Islet of Langerhans (tissue), 1 donor: ENCODE results near the gene MYO5C.
"Not testable (repeated sequence)": the region's sequence is repeated elsewhere in the genome, so short reads cannot be mapped to it uniquely, and the experiment has no call there.

Experiments used
- FAIRE-seq: peaks from one replicate; lab custom pipeline; 2011; peaks lifted over from hg19 to GRCh38; lab: Jason Lieb, UNC

Gene MYO5C

DNA sequence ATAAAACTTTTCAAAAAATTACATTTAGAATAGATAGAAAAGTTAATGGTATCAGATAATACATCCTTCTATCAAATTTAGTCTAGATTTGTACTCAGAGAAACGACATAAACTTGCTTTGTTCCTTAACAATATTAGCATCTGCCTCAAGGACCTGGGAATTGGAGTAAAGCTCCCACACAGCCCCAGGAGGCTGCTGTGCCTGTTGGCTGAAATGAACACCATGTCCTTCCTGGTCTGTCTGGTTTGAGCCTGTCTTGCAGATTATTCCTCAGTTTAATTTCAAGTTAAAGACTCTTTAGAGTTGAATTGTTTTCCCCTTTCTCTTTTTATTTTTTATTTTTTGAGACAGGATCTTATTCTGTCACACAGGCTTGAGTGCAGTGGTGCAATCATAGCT lies 123.8 kb downstream of the MYO5C start:
- no peak for FAIRE-seq

DNA sequence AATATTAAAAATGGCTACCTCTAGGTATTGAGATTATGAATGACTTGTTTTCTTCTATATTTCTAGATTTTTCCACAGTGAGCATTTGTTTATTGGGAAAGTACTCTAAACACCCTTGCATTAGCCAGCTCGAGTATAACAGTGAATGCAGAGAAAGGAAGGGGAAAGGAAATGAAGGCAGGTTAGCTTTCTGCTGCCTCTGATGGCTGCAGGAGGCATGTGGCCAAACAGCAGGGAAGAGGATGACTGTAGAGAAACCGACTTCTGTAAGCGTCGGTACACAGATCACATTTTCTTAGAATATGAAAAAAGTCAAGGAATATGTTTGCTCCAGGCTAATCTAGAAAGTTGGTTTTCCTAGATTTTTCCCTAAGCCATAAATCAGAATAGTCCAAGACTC lies 124.2 kb downstream of the MYO5C start:
- no peak for FAIRE-seq

DNA sequence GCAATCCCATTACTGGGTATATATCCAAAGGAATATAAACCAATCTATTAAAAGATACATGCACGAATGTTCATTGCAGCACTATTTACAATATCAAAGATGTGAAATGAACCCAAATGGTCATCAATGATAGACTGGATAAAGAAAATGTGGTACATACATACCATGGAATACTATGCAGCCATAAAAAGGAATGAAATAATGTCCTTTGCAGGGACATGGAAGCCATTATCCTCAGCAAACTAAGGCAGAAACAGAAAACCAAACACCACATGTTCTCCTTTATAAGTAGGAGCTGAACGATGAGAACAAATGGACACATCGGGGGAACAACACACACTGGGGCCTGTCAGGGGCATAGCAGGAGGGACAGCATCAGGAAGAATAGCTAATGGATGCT lies 125.4 kb downstream of the MYO5C start:
- FAIRE-seq, result not testable (repeated sequence)

DNA sequence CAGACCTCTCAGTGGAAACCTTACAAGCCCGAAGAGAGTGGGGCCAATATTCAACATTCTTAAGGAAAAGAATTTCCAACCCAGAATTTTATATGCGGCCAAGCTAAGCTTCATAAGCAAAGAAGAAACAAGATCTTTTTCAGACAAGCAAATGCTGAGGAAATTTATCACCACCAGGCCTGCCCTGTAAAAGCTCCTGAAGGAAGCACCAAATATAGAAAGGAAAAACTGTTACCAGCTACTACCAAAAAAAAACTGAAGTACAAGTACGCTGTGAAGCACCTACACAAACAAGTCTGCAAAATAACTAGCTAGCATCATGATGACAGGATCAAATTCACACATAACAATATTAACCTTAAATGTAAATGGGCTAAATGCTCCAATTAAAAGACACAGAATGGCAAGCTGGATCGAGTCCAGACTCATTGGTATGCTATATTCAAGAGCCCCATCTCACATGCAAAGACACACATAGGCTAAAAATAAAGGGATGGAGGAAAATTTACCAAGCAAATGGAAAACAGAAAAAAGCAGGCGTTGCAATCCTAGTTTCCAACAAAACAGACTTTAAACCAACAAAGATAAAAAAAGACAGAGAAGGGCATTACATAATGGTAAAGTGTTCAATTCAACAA lies 130.0 kb downstream of the MYO5C start:
- not testable (repeated sequence) for FAIRE-seq

DNA sequence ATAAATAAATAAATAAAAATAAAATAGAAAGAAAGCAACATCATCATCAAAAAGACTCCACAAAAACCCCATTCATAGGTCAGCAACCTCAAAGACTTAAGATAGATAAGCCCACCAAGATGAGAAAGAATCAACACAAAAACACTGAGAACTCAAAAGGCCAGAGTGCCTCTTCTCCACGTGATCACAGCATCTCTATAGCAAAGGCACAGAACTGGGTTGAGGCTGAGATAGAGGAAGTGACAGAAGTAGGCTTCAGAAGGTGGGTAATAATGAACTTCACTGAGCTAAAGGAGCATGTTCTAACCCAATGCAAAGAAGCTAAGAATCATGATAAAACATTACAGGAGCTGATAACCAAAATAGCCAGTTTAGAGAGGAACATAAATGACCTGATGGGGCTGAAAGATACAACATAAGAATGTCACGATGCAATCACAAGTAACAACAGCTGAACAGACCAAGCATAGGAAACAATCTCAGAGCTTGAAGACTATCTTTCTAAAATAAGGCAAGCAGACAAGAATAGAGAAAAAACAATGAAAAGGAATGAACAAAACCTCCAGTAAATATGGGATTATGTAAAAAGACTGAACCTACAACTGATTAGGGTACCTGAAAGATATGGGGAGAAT lies 130.9 kb downstream of the MYO5C start:
- no peak for FAIRE-seq

DNA sequence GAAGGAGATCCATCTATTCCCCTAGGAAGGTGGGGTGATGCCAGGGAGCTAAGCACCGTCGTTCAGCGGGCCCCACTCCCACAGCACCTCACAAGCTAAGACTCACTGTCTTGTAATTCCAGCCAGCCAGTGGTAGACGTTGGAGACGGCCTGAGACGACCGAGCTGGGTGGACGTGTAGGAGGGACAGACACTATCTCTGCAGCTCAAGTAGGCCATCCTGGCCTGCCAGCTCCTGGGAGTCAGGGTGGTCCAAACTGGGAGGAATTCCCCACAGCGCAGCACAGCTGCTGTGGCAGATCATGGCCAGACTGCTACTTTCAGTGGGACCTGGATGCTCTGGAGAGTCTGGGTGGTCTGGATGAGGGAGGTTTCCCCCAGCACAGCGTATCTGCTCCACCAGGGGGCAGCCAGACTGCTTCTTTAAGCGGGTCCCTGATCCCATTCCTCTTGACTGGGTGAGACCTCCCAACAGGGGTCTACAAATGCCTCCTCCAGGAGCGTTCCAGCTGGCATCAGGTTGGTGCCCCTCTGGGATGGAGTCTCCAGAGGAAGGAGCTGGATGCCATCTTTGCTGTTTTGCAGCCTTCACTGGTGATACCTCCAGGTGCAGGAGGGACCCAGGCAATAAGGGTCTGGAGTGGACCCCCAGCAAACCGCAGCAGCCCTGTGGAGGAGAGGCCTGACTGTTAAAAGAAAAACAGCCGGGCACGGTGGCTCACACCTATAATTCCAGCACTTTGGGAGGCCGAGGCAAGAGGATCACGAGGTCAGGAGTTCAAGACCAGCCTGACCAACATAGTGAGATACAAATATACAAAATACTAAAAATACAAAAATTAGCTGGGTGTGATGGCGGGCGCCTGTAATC lies 132.0 kb downstream of the MYO5C start:
- no peak for FAIRE-seq

DNA sequence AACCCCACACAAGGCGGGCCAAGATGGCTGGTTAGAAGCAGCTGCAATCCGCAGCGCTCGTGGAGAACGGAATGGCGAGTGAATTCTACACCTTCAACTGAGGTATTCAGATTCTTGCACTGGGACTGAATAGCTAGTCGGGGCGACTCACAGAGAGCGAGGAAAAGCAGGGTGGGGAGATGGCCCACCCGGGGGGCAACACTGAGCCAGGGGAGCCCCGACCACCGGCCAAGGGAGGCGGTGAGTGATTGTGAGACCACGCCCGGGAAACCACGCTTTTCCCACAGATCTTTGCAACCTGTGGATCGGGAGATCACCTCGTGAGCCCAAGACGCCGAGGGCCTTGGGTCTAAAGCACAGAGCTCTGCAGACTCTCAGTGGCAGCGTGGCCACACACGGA lies 132.7 kb downstream of the MYO5C start:
- no peak for FAIRE-seq

DNA sequence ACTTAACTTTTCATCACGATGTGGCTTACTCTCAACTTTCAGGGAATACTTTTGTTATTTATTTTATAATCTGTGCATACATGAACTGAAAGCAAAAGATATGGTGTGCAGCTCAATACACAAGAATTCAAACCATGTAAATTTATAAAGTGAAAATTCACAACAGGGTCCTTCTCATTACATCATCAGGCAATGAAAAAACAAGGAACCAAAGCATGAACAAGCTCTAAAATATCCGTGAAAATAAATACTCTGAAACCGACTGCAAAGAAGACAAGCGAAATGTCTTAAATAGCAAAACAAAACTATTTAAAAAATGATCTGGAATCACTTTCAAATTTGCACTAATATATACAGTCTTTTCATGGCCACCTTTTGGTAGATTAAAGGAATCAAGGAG lies 133.3 kb downstream of the MYO5C start:
- FAIRE-seq, result no peak

DNA sequence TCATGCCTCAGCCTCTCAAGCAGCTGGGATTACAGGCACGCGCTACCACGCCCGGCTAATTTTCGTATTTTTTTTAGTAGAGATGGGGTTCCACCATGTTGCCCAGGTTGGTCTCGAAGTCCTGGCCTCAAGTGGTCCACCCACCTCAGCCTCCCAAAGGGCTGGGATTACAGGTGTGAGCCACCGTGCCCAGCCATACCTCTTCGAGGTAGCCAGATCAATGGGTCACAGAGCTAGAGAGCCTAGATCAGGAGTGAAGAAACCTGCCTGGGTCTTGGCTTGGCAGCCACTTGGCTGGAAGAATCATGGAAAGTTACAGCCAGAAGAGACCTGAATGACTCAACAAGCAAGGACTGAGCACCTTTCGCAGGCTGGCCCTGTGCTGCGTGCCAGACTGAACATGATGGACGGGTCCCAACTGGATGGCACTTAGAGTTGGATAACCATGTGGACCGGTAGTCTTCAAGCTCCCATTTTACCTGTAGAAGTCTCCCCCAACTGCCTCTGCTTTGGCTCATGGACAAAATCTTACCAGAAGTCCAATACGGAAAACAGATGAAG lies 134.1 kb downstream of the MYO5C start:
- no peak for FAIRE-seq

DNA sequence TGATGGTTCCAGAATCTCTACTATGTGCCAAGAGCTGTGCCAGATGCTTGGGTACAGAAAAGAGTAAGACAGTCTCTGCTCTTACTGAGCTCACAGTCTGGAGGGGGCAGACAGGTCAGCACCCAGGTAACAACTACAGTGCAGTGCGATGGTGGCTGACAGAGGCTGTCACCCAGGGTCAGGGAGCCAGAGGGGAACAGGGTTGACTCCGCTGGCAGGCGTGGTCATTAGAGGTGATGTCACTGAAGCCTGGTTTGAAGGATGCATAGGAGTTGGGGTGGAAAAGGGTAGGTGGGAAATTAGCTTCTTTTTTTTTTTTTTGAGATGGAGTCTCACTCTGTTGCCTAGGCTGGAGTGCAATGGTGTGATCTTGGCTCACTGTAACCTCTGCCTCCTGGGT lies 136.0 kb downstream of the MYO5C start:
- FAIRE-seq, result no peak

DNA sequence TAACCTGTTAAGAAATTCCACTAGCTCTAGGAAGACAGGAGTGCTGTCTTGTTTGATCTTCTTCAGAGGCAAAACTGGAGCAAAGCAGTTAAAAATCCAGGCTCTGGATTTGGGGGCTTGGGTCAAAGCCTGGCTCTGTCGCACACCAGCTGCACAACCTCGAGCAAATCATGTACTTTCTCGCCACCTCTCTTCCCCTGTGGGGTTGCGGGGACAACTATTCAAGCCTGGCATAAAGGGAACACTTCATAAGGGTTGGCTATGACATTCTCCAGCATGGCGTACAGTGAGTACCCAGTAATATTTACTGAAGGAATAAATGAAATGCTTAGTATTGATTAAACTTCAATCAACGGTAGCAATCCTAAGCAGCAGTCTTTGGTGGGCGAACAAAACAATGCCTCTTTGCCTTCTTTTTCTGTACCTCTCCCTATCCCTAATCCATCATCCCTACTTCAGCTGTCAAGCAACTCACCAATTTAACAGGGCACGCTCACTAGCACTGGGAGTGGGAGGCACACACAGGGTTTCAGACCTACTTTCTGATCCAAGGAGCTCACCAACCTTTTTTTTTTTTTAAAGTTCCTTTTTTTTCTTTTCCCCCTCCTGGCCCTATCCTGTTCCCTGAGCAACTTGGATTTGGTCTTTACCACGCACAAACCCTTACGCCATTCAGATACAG lies 137.4 kb downstream of the MYO5C start:
- no peak for FAIRE-seq

DNA sequence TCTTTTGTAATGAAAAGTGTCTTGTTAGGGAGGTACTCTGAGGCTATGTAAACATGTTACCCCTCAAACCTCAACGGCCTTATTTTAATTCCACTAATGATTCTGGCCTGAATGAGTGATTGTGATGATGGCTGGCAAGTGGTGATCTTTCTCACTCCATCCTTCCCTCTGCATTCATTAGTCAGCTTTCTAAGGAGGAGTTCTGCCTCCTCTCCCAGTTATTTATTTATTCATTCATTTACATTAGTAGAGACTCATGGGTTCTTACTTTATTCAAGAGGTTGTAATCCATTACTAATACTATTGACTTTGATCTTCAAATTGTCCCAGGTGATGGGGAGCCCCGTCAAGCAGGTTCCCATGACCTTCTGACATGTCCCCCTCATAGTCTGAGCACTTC lies 139.7 kb downstream of the MYO5C start:
- no peak for FAIRE-seq

DNA sequence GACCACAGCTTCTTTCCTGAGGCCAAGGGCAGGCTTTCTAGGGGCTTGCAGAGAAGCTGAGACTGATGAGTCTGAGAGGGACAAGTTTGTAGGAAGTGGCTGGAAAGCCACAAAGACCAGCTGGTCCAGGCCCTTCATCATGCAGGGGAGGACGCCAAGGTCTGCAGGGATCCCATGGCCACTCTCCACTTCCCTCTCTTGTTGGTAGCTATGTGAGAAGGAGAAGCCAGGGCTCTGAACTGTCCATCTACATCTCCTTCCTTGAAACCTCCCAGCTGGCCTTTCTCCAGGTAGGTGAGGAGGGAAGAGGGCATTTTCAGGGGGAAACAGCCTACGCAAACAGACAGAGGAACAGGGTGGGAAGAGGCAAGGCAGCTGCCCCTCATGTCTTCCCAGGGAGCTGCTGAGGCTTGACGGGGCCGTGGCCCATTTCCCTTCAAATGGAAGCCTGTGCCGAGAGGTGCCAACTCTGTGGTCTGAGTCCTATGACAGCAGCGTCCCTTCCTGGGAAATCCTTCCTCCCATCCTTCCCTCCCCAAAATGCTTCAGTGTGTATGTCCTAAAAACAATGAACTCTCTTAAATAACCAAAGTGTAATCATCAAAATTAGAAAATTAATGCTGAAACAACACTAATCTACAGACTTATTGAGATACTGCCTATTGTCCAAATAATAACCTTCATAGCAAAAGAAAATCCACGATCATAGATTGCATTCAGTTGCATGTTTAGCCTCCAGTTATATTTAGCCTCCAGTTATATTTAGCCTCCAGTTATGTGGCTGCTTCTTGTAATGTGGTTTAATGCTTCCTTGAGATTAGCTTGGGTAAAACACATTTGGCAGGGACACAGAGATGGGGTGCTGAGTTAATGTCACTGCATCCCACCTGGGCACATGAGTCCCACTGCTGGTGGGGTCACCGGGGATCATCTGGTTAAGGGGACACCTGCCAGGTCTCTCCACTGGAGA lies 140.4 kb downstream of the MYO5C start:
- FAIRE-seq, result no peak

DNA sequence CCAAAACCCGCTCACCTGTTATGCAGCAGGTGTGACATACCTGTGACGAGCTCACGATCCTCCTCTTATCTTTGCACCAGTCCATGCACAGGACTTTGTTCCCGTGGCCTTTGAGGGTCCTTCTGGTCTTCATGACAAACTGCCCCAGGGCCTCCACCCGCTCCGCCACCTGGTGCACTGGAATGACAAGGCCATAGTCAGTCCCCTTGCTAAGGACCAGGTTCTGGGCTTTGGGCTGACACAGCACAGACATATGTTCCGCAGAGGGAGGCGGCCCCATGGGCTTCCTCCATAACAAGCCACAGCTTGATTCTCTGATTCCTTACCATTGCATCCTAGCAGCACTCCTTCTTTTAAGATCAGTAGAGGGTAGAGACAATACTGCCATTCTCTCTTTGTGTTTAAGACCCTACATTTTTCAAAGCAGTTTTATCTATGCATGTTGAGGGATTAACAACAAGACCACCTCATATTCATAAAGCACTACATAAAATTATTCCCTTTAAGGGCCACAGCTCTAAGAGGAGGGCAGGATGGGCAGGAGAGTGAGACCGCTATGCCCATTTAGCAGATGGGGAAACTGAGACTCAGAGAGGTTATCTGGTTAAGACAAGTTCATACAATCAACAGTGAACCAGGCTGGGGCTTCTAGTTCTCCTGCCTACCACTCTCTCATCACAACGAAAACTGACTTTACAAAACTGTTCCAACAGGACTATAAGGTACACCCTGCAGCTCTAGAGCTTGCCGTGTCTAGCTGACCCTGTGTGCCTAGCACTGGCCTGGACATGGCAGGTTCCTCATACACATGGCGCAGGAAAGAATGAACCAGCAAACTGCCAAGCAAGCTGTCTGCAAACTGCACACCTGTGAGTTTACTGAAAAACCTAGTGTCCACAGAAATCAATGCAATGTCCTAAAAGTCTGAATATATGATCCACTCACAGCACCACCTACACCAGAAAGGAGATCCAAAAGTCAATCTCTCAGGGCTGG lies 141.4 kb downstream of the MYO5C start:
- FAIRE-seq, result no peak

DNA sequence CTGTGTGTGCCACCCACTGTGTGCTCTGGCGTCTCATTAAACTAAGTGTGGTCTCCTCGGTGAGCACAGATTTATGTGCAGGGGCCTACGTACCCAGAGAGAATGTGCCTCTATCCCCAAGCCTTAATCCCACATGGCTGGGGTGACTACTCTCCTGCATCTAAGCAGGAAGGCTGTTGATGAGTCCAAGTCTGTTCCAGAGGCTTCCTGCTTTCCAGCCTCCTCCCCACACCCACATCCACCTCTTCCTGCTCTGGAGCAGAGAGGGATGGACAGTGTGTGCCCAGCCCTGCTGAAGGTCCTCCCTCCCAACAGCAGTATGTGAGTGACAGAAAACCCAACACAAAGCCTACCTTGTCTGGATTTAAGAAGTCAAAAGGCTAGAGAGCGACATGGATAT lies 144.3 kb downstream of the MYO5C start:
- FAIRE-seq, result no peak

DNA sequence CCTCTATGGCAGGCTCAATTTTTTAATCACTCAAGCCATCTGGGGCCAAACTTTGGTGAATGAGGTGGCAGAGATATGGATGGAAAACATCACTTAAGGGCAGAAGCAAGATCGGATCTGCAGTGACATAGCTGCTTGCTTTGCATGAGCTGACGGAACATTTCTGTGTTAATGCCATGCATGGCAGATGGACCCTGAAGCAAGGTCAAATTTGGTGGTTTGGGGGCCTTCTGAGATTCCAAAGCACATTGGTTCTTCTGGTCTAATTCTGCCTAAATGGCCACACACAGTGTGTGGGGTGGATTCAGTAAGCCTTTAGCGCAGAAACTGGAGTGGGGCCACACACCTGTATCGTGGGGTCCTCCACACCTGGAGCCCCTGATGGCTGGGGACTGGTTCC lies 144.7 kb downstream of the MYO5C start:
- no peak for FAIRE-seq

DNA sequence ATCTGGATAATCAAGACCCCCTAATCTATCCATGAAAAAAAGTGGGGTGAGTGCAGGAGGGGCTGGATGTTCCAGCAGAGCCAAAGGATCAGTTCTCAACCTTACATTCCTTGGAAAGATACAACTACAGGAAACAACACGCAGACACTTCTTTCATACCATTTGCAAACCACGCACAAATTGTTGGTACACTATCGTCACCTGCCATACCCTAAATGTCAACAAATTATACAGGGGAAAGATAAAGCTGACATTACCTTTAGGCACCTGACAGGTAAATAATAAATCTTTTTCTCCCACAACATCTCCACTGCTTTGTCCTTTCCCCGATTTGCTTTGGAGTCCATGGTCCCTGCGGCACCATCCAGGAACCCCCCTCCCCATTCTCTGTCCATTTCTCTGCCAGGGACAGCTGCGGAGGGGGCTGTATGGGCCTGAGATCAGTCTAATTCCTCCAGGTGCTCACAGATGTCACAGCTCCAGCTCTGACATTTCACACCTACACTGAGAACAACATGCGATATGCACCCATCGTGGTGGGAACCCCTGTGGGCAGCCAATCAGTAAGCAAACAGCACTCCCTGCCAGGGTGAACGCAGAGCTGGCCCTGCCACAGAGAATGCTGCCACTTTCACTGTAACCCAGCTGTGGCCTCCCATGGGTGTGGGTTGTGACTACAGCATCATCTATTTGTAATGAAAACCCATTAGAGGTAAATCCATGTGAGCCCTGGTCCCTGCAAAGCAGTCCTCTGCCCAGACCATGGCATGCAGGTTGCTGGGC lies 145.4 kb downstream of the MYO5C start:
- FAIRE-seq, result no peak

DNA sequence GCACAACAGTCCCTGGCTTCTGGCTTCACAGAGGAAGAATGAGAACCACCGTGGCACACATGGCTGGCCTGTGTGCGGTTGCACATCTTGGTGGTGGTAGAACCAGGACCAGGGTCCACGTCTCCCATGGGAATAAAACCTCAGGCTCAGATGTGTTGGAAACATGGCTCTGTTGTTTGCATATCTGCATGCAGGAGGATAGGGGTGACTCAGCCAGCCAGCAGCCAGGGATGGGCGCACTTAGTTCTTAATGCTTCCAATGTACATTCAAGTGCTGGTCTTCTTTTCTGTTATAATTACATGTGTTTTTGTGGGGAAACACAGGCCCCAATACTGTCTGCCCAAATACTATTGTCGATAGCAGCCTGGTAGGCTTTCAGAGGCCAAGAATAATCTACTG lies 147.2 kb downstream of the MYO5C start:
- FAIRE-seq, result no peak

DNA sequence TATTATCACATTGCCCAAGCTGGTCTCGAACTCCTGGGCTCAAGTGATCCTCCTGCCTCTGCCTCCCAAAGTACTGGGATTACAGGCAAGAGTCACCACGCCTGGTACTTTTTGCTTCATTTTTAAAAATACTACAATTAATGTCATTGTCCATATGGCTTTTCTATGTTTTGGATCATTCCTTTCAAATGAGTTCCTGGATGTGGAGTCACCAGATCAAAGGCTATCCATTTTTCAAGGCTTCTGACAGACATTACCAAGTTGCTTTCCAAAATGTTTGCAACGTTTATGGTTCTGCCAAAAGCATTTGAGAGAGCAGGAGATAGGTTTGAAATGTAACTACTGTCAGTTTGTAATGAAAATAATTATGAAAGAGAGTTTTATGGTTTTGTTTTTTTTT lies 148.8 kb downstream of the MYO5C start:
- no peak for FAIRE-seq
